ENCODE measurements around the gene RREB1. TPM values are rescaled to one million over a fixed set of nuclear protein-coding genes. Genes with fewer than 3 reads are reported as not detected.

Gene RREB1
- total RNA-seq, 1 experiment from 2014 or later: 53.5 TPM

GRCh38 chr6:7119272-7119801, 11.6 kb downstream of the RREB1 start:
- intact Hi-C loops (cut with micrococcal nuclease): no loop called here
- Mint-ChIP-seq H3K27me3 (ENCODE audit: insufficient read depth, unreplicated experiment) (no peaks in the 10 kb centered on the region), H3K4me1 (ENCODE audit: insufficient read depth, unreplicated experiment) (peaks cover 27% of the 10 kb centered on the region), H3K4me3 (ENCODE audit: unreplicated experiment) (no peak overlapping the region), H3K9me3 (ENCODE audit: unreplicated experiment) (no peaks in the 10 kb centered on the region), H3K36me3 (ENCODE audit: insufficient read depth, unreplicated experiment) (peaks cover 20% of the 10 kb centered on the region), H3K27ac (ENCODE audit: low read depth, unreplicated experiment) (no peak overlapping the region)
- BruUV-seq (replicated peaks): no TSS peak
- ChIA-PET CTCF (interaction anchor here (0.7 kb wide), 1 partner anchor 9 kb away, joined by 3 read pairs; no protein-coding TSS in a partner anchor), POLR2A (interaction anchor here (3.3 kb wide), 1 partner anchor 10 kb away, joined by 15 read pairs; no protein-coding TSS in a partner anchor)
- DNase-seq (ENCODE audit: unreplicated experiment): no peak
- TF ChIP-seq CTCF (IDR thresholded peaks at IDR 0.05; ENCODE audit: unreplicated experiment): no peak

- Mint-ChIP-seq H3K27me3 (ENCODE audit: insufficient read depth, unreplicated experiment) (no peaks in the 10 kb centered on the region), H3K9me3 (ENCODE audit: unreplicated experiment) (no peaks in the 10 kb centered on the region), H3K4me3 (ENCODE audit: unreplicated experiment) (no peak overlapping the region), H3K27ac (ENCODE audit: low read depth, unreplicated experiment) (no peak overlapping the region), H3K4me1 (ENCODE audit: insufficient read depth, unreplicated experiment) (peaks cover 25% of the 10 kb centered on the region), H3K36me3 (ENCODE audit: insufficient read depth, unreplicated experiment) (peaks cover 36% of the 10 kb centered on the region)
- no peak for TF ChIP-seq CTCF (IDR thresholded peaks at IDR 0.05; ENCODE audit: unreplicated experiment)
- ChIA-PET CTCF (interaction anchor here (0.7 kb wide), 1 partner anchor 383 kb away, joined by 4 read pairs; no protein-coding TSS in a partner anchor), POLR2A (interaction anchor here (1.2 kb wide), 1 partner anchor 8 kb away, joined by 5 read pairs; no protein-coding TSS in a partner anchor)
- no TSS peak for BruUV-seq (replicated peaks)
- DNase-seq (ENCODE audit: unreplicated experiment): no peak
- intact Hi-C loops (cut with micrococcal nuclease): no loop called here
Measured at GRCh38 chr6:7121700-7122241, 14.0 kb downstream of the RREB1 start.

GRCh38 chr6:7122684-7123083, 14.9 kb downstream of the RREB1 start:
- ChIA-PET POLR2A (interaction anchor here (1.2 kb wide), 1 partner anchor 9 kb away, joined by 5 read pairs; no protein-coding TSS in a partner anchor), CTCF (no interaction called here)
- intact Hi-C loops (cut with micrococcal nuclease): no loop called here
- Mint-ChIP-seq H3K4me3 (ENCODE audit: unreplicated experiment) (no peak overlapping the region), H3K27ac (ENCODE audit: low read depth, unreplicated experiment) (no peak overlapping the region), H3K9me3 (ENCODE audit: unreplicated experiment) (no peaks in the 10 kb centered on the region), H3K36me3 (ENCODE audit: insufficient read depth, unreplicated experiment) (peaks cover 36% of the 10 kb centered on the region), H3K27me3 (ENCODE audit: insufficient read depth, unreplicated experiment) (no peaks in the 10 kb centered on the region), H3K4me1 (ENCODE audit: insufficient read depth, unreplicated experiment) (peaks cover 34% of the 10 kb centered on the region)
- DNase-seq (ENCODE audit: unreplicated experiment): no peak
- TF ChIP-seq CTCF (IDR thresholded peaks at IDR 0.05; ENCODE audit: unreplicated experiment): no peak
- BruUV-seq (replicated peaks): no TSS peak

- no peak overlapping the region for H3K27ac Mint-ChIP-seq (ENCODE audit: low read depth, unreplicated experiment)
- POLR2A ChIA-PET: interaction anchor here (0.6 to 1.2 kb wide), 3 partner anchors 13 to 429 kb away, joined by 3 to 5 read pairs (median 4); no protein-coding TSS in a partner anchor
Measured at GRCh38 chr6:7124114-7124513, 16.4 kb downstream of the RREB1 start.

More at GRCh38 chr6:7124114-7124513, 16.4 kb downstream of the RREB1 start:
- intact Hi-C loops (cut with micrococcal nuclease): no loop called here
- no TSS peak for BruUV-seq (replicated peaks)
- no peak for DNase-seq (ENCODE audit: unreplicated experiment)
- Mint-ChIP-seq H3K27me3 (ENCODE audit: insufficient read depth, unreplicated experiment) (no peaks in the 10 kb centered on the region), H3K4me1 (ENCODE audit: insufficient read depth, unreplicated experiment) (peaks cover 44% of the 10 kb centered on the region), H3K4me3 (ENCODE audit: unreplicated experiment) (no peak overlapping the region), H3K9me3 (ENCODE audit: unreplicated experiment) (no peaks in the 10 kb centered on the region), H3K36me3 (ENCODE audit: insufficient read depth, unreplicated experiment) (peaks cover 34% of the 10 kb centered on the region)
- TF ChIP-seq CTCF (IDR thresholded peaks at IDR 0.05; ENCODE audit: unreplicated experiment): no peak
- CTCF ChIA-PET: interaction anchor here (0.6 kb wide), 1 partner anchor 1022 kb away, joined by 3 read pairs; no protein-coding TSS in a partner anchor
